DND-41 (cell line): ENCODE results near the gene DNAH14.
"Not testable (repeated sequence)": the region's sequence is repeated elsewhere in the genome, so short reads cannot be mapped to it uniquely, and the experiment has no call there.

Experiments used
- ATAC-seq: fragments of 200-7000 bp; cut with Tn5 transposase; 3 replicates; pipeline ENCODE4 v1.9.1; 2021; ENCODE audit warnings: low read depth; ENCODE audit not compliant: insufficient read depth
- DNase-seq: peaks from one replicate; pipeline ENCODE4 v3.0.0-alpha.2; 2020
- H2AFZ ChIP-seq: 2 replicates; pipeline ENCODE4 v1.6.0; 2012; ENCODE audit warnings: low read depth, low read length
- H3K27ac ChIP-seq: 2 replicates; pipeline ENCODE4 v1.5.1; 2012; ENCODE audit warnings: low read length, inconsistent platforms
- H3K27me3 ChIP-seq: fragments of 200-600 bp; sonication (generic); 2 replicates; pipeline ENCODE4 v1.6.0; 2012; ENCODE audit warnings: low read length, mild to moderate bottlenecking, inconsistent platforms; ENCODE audit not compliant: insufficient read depth, poor library complexity
- H3K36me3 ChIP-seq: 2 replicates; pipeline ENCODE4 v1.5.1; 2012; ENCODE audit warnings: low read length, inconsistent platforms; ENCODE audit not compliant: insufficient read depth
- H3K4me1 ChIP-seq: 2 replicates; pipeline ENCODE4 v1.5.1; 2012; ENCODE audit warnings: mild to moderate bottlenecking, low read length; ENCODE audit not compliant: insufficient read depth
- H3K4me2 ChIP-seq: 2 replicates; pipeline ENCODE4 v1.6.0; 2012; ENCODE audit warnings: mild to moderate bottlenecking, moderate library complexity, low read length, inconsistent platforms; ENCODE audit not compliant: insufficient read depth
- H3K4me3 ChIP-seq, 2 experiments: fragments of 200-600 bp in 1 of 2; shearing (Covaris generic) in 1 of 2; 2 replicates each; pipeline ENCODE4 v1.5.1; 2012 to 2016; ENCODE audit warnings: inconsistent platforms in 2 of 2, low read length in 2 of 2, mild to moderate bottlenecking in 2 of 2, low read depth in 1 of 2, moderate library complexity in 1 of 2
- H3K79me2 ChIP-seq: 2 replicates; pipeline ENCODE4 v1.6.0; 2012; ENCODE audit warnings: low read length, inconsistent platforms; ENCODE audit not compliant: insufficient read depth
- H3K9ac ChIP-seq: 2 replicates; pipeline ENCODE4 v1.6.0; 2012; ENCODE audit warnings: low read depth, mild to moderate bottlenecking, inconsistent platforms, low read length, moderate library complexity
- H3K9me3 ChIP-seq: 2 replicates; pipeline ENCODE4 v1.5.1; 2012; ENCODE audit warnings: low read length, moderate library complexity, mild to moderate bottlenecking, inconsistent platforms; ENCODE audit not compliant: insufficient read depth, severe bottlenecking
- H4K20me1 ChIP-seq: 2 replicates; pipeline ENCODE4 v1.6.0; 2012; ENCODE audit warnings: low read length; ENCODE audit not compliant: insufficient read depth
- CTCF ChIP-seq: IDR thresholded peaks from 2 replicates; pipeline ENCODE4 v1.5.1; 2012; ENCODE audit warnings: borderline replicate concordance, low read length, moderate library complexity, mild to moderate bottlenecking; ENCODE audit not compliant: poor library complexity, severe bottlenecking; ENCODE audit errors: extremely low read depth
- EZH2 ChIP-seq: IDR thresholded peaks from 3 replicates; pipeline ENCODE4 v1.6.1; 2012; ENCODE audit warnings: borderline replicate concordance, low read depth, mild to moderate bottlenecking, moderate library complexity, low read length, inconsistent platforms; ENCODE audit not compliant: severe bottlenecking

DNAH14 gene

GRCh38 chr1:225378880-225379279 is 449.4 kb downstream of the DNAH14 start:
- H3K4me1 ChIP-seq: no peaks in the 10 kb centered on the region
- H3K9me3 ChIP-seq: no peaks in the 10 kb centered on the region
- no peak for DNase-seq
- H3K79me2 ChIP-seq: no peaks in the 10 kb centered on the region
- no peak overlapping the region for H3K27ac ChIP-seq
- H3K4me2 ChIP-seq: no peak overlapping the region
- TF ChIP-seq CTCF (no peak), EZH2 (no peak)
- no peak overlapping the region for H3K4me3 ChIP-seq
- no peak overlapping the region for H3K9ac ChIP-seq
- no peak for ATAC-seq
- H3K36me3 ChIP-seq: no peaks in the 10 kb centered on the region
- H2AFZ ChIP-seq: no peak overlapping the region
- no peaks in the 10 kb centered on the region for H4K20me1 ChIP-seq
- H3K27me3 ChIP-seq: no peaks in the 10 kb centered on the region

- Histone ChIP-seq H3K9me3 (no peaks in the 10 kb centered on the region), H2AFZ (no peak overlapping the region), H3K4me2 (no peak overlapping the region), H3K4me3 (no peak overlapping the region), H3K9ac (no peak overlapping the region), H3K27ac (no peak overlapping the region), H3K79me2 (no peaks in the 10 kb centered on the region), H3K36me3 (no peaks in the 10 kb centered on the region), H3K27me3 (no peaks in the 10 kb centered on the region), H3K4me1 (no peaks in the 10 kb centered on the region), H4K20me1 (no peaks in the 10 kb centered on the region)
- no peak for DNase-seq
- TF ChIP-seq EZH2 (no peak), CTCF (no peak)
- no peak for ATAC-seq
These were observed 451.2 kb downstream of the DNAH14 start for GRCh38 chr1:225380691-225381090.

- H3K4me2 ChIP-seq, H3K79me2 ChIP-seq, H3K4me1 ChIP-seq, H3K27me3 ChIP-seq, H3K4me3 ChIP-seq, H3K36me3 ChIP-seq, ATAC-seq, DNase-seq, H3K9me3 ChIP-seq, H4K20me1 ChIP-seq, H3K9ac ChIP-seq, H3K27ac ChIP-seq, H2AFZ ChIP-seq: not testable (repeated sequence)
These were observed 457.4 kb downstream of the DNAH14 start for GRCh38 chr1:225386860-225387259.

DNA sequence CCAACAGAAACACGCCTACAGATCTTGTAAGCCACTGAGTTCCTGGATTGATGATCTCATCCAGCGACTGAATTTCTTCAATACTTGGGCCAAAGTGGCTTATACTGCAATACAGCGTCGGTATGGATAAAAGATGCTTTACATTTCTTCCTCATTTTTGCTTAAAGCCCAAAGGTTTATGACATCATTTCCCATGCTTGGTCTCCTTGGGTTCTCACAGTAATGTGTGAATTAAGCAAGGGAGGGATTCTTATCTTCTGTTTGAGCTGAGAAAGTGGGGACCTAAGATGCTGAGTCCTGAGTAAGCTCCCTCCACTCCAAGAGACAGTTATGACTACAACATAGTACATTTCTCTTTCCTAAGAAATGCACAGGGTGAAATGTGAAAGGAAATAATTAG is 458.9 kb downstream of the DNAH14 start:
- H4K20me1 ChIP-seq: no peaks in the 10 kb centered on the region
- DNase-seq (no peak), ATAC-seq (no peak)
- H3K4me3 ChIP-seq: no peak overlapping the region
- no peak overlapping the region for H3K9ac ChIP-seq
- H2AFZ ChIP-seq: no peak overlapping the region
- no peaks in the 10 kb centered on the region for H3K79me2 ChIP-seq
- H3K9me3 ChIP-seq: no peaks in the 10 kb centered on the region
- no peaks in the 10 kb centered on the region for H3K4me1 ChIP-seq
- no peaks in the 10 kb centered on the region for H3K27me3 ChIP-seq
- TF ChIP-seq EZH2 (no peak), CTCF (no peak)
- no peak overlapping the region for H3K27ac ChIP-seq
- no peak overlapping the region for H3K4me2 ChIP-seq
- H3K36me3 ChIP-seq: no peaks in the 10 kb centered on the region
